Upper lobe of right lung (tissue), 1 donor: ENCODE data around the gene ARMC3. TPM values are rescaled to one million over a fixed set of nuclear protein-coding genes. Genes with fewer than 3 reads are reported as not detected.

Experiments
- ATAC-seq: fragments of 200-7000 bp; cut with Tn5 transposase; one replicate; pipeline ENCODE4 v1.9.1; 2020; ENCODE audit warnings: mild to moderate bottlenecking, moderate library complexity
- DNase-seq: peaks from one replicate; pipeline ENCODE4 v3.0.0-alpha.2; 2020
- H3K27ac ChIP-seq: fragments of 200-600 bp; one replicate; pipeline ENCODE4 v1.8.0; 2022
- H3K27me3 ChIP-seq: fragments of 200-600 bp; one replicate; pipeline ENCODE4 v1.8.0; 2022; ENCODE audit warnings: mild to moderate bottlenecking
- H3K36me3 ChIP-seq: fragments of 200-600 bp; one replicate; pipeline ENCODE4 v1.8.0; 2022
- H3K4me1 ChIP-seq: fragments of 200-600 bp; one replicate; pipeline ENCODE4 v1.8.0; 2022
- H3K4me3 ChIP-seq: fragments of 200-600 bp; one replicate; pipeline ENCODE4 v1.8.0; 2022; ENCODE audit warnings: mild to moderate bottlenecking
- H3K9me3 ChIP-seq: fragments of 200-600 bp; one replicate; pipeline ENCODE4 v1.8.0; 2022
- CTCF ChIP-seq: fragments of 200-600 bp; IDR thresholded peaks from one replicate; pipeline ENCODE4 v1.8.0; 2022; ENCODE audit warnings: antibody characterized with exemption
- intact Hi-C: fragments of 100-400 bp; cut with DNase I; formaldehyde crosslinking; loops from one replicate; pipeline ENCODE4 v1.11.0; 2022
- long read RNA-seq: library from polyadenylated mRNA; unstranded; transcript quantifications from one replicate; pipeline ENCODE4 v2.0.0, GENCODE V29; 2021
- total RNA-seq: library from RNA; stranded (reverse); fragmentation: NEBNext Ultra II Directional; extraction: Animal tissue kit (Norgen Biotek cat#: 25700); gene quantifications from one replicate; pipeline ENCODE4 v1.2.1, GENCODE V29; 2021
- donor health status: DM: no; HTN: yes; CAD: no; lungs with severe emphysema.

Gene ARMC3
- total RNA-seq, result not detected
- long read RNA-seq, result 0 reads

- no peak for TF ChIP-seq CTCF
- Histone ChIP-seq H3K4me1 (no peaks in the 10 kb centered on the region), H3K9me3 (no peaks in the 10 kb centered on the region), H3K4me3 (peak within 1 kb of the TSS; percentile 36), H3K27ac (no peak within 1 kb of the TSS), H3K27me3 (peaks cover 13% of the 10 kb centered on the region), H3K36me3 (no peaks in the 10 kb centered on the region)
- intact Hi-C loops, result no loop called here
- peak; percentile 90 for ATAC-seq
- DNase-seq, result peak; percentile 84
Observed at GRCh38 chr10:22927661-22928403, at the start of gene ARMC3. ARMC3 (plus strand) TSS chr10:22928053; CDS start chr10:22931997, 3,944 bp downstream.

GRCh38 chr10:22891797-22892196 lies 36.1 kb upstream of the ARMC3 start:
- no peak overlapping the region for H3K4me3 ChIP-seq
- H3K4me1 ChIP-seq, result peaks cover 4% of the 10 kb centered on the region
- no peaks in the 10 kb centered on the region for H3K36me3 ChIP-seq
- no peak for DNase-seq
- intact Hi-C loops, result no loop called here
- no peak for ATAC-seq
- H3K9me3 ChIP-seq, result peaks cover 9% of the 10 kb centered on the region
- H3K27me3 ChIP-seq, result no peaks in the 10 kb centered on the region
- H3K27ac ChIP-seq, result no peak overlapping the region
- TF ChIP-seq CTCF, result no peak

GRCh38 chr10:22893781-22894180 lies 34.1 kb upstream of the ARMC3 start:
- TF ChIP-seq CTCF, result no peak
- Histone ChIP-seq H3K4me3 (no peak overlapping the region), H3K9me3 (peaks cover 9% of the 10 kb centered on the region), H3K27ac (no peak overlapping the region), H3K36me3 (no peaks in the 10 kb centered on the region), H3K27me3 (no peaks in the 10 kb centered on the region), H3K4me1 (peaks cover 4% of the 10 kb centered on the region)
- DNase-seq (no peak), ATAC-seq (no peak)
- intact Hi-C loops, result no loop called here

GRCh38 chr10:22894714-22895113 lies 33.1 kb upstream of the ARMC3 start:
- Histone ChIP-seq H3K4me3 (no peak overlapping the region), H3K27ac (no peak overlapping the region), H3K27me3 (no peaks in the 10 kb centered on the region), H3K4me1 (peaks cover 4% of the 10 kb centered on the region), H3K9me3 (peaks cover 9% of the 10 kb centered on the region), H3K36me3 (no peaks in the 10 kb centered on the region)
- ATAC-seq, result peak; percentile 85
- no peak for DNase-seq
- no peak for TF ChIP-seq CTCF
- intact Hi-C loops, result no loop called here

- ATAC-seq, result peak; percentile 44
- H3K27ac ChIP-seq, result no peak overlapping the region
Observed at GRCh38 chr10:22895252-22895651, 32.6 kb upstream of the ARMC3 start.

More at GRCh38 chr10:22895252-22895651, 32.6 kb upstream of the ARMC3 start:
- DNase-seq, result no peak
- H3K36me3 ChIP-seq, result no peaks in the 10 kb centered on the region
- H3K4me1 ChIP-seq, result peaks cover 4% of the 10 kb centered on the region
- H3K27me3 ChIP-seq, result no peaks in the 10 kb centered on the region
- H3K4me3 ChIP-seq, result no peak overlapping the region
- no peak for TF ChIP-seq CTCF
- H3K9me3 ChIP-seq, result peaks cover 9% of the 10 kb centered on the region
- intact Hi-C loops, result no loop called here
